GM08714 (cell line): ENCODE results near the gene TRIM33.

Experiments used
- H3K4me3 ChIP-seq: fragments of 200-500 bp; sonication (Bioruptor generic); 2 replicates; pipeline ENCODE4 v1.5.1; 2014; ENCODE audit warnings: mild to moderate bottlenecking, low read length, inconsistent platforms
- ZNF274 ChIP-seq: IDR thresholded peaks from 2 replicates; pipeline ENCODE4 v1.6.1; 2012; ENCODE audit warnings: mild to moderate bottlenecking, low read depth, low read length

TRIM33 gene

GRCh38 chr1:114346480-114347029 lies 164.4 kb downstream of the TRIM33 start:
- no peak for TF ChIP-seq ZNF274
- H3K4me3 ChIP-seq, result peak overlapping the region; percentile 19; the same call in 1 of the 2 replicates

GRCh38 chr1:114345930-114346479 lies 165.0 kb downstream of the TRIM33 start:
- peak overlapping the region; percentile 19; the same call in 1 of the 2 replicates for H3K4me3 ChIP-seq
- no peak for TF ChIP-seq ZNF274

GRCh38 chr1:114344656-114345055 lies 166.3 kb downstream of the TRIM33 start:
- TF ChIP-seq ZNF274, result no peak
- no peak overlapping the region for H3K4me3 ChIP-seq
